NCI-H510A (cell line): ENCODE results near the gene PRKRA.
"Not testable (repeated sequence)": the region's sequence is repeated elsewhere in the genome, so short reads cannot be mapped to it uniquely, and the experiment has no call there.

Experiments used
- DNase-seq: peaks from one replicate; lab custom pipeline; 2025; lab: John Stamatoyannopoulos, UW

The PRKRA gene

DNA sequence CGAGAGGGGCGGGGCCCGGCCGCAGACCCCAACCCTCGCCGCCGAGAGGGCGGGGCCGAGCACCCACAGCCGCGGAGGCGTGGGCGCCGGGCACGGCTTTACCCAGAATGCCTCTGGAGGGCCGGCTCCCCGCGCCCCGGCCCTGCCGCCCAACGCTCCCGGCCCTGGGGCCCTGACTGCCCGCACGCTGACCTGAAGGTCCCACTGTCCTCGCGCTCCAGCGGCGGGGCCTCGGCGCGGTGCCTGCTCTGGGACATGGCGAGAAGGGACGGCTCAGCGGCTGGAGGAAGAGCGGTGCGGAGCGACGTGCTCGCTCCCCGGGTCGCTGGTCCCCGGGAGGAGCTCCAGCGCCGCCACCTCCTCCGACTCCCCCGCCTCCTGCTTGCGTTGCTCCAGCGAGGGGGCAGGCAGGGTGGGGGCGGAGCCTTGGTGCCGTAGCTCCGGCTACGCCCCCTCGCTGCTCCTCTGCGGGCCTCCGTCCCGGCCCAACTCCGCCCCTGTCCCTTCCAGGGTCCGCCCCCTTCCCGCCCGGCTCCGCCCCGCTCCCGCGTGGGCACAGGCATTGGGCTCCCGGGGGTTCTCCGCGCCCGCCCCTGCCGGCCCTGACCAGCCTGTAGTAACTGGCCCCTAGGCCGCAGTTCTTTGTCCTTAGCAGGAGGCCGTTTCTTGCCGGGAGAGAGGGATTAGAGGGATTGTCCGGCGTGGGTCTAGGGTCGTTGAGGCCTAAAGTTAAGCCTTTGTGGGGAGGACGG is at the start of gene PRKRA, which contains the start of gene PJVK:
TSS of gene PRKRA (minus strand) at position 402 of the 752 bp plus-strand sequence. CDS start at position 257, 145 bp downstream.
TSS of gene PJVK (plus strand) at position 605 of the 752 bp plus-strand sequence. CDS start 2,032 bp downstream, outside the sequence.
- peak; percentile 98 for DNase-seq

DNA sequence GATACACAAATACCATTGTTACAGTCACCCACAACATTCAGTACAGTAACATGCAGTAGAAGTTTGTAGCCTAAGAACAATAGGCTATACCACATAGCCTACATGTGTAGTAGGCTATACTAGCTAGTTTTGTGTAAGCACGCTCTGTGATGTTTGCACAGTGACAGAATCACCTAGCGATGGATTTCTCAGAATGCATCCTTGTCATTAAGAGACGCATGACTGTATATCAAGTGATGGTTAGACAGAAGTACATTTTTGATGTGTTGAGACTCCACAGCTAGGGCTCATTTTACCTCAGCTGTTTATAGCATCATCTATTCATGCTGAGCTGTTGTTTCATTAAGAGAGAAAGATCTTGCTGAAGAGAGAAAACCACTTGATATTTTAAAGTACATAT is 48.7 kb upstream of the PRKRA start:
- no peak for DNase-seq

DNA sequence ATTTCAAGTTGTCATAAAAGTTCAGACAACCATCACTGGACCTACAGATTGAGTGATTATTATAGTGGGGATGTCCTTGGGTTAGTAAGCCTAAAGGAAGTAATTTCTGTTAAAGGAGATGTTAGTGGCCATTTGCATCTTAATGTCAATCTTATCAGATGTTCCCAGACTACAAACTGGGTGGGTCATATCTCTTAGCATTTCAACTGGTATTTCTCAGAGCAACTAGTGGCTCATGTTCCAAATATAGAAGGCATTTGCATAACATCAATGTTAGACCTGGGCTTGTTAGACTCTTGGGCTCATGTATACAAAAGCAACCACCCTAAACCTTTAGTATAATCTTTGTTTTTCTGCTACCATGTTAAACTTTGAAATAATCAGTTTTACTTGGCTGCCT is 47.2 kb upstream of the PRKRA start:
- no peak for DNase-seq

DNA sequence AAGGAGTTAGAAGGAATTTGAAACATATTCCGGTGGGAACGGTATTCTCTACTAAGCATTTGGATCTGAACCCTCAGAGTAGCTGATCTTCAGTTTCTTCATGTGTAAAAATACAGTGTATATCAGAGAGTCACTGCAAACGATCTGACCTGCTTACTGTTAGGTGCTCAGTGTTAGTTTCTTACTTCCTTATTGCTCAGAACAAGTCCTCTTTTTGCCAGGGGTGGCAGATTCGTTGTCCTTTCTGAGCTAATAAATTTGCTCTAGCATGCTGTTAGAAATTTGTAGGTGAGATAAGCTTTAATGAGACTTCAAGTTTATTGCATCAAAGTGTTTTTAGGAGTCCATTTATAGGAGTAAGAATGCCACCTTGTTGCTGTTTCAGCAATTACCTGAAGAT is 45.1 kb upstream of the PRKRA start:
- DNase-seq, result no peak

DNA sequence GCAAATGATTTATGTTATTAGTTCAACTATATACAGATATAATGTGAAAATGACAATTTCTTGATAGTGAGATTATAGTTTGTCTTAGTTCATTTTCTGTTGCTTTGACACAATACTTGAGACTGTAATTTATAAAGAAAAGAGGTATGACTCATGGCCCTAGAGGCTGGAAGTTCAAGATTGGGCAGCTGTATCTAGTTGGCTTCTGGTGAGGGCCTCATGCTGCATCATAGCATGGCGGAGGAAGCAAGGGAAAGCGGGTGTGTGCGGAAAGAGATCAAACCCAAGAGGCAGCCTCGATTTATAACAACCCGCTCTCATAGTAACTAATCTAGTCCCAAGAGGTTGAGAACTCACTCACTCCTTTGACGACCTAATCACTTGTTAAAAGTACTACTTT is 40.6 kb upstream of the PRKRA start:
- DNase-seq, result no peak

DNA sequence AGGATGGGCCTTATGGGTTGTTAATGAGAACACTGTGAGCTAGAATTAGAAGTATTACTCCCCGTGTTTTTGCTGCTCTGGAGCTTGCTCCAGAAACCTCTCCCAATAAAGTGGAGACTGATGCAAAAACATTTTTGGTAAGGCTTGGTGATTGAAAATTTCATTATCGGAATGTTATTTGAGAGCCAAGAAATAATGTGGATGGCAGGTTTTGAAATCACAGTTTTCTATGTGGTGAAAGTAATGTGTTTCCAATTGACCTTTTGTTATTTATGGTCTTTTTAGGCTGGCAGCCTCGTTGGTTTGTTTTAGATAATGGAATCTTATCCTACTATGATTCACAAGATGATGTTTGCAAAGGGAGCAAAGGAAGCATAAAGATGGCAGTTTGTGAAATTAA is 34.4 kb upstream of the PRKRA start:
- no peak for DNase-seq

DNA sequence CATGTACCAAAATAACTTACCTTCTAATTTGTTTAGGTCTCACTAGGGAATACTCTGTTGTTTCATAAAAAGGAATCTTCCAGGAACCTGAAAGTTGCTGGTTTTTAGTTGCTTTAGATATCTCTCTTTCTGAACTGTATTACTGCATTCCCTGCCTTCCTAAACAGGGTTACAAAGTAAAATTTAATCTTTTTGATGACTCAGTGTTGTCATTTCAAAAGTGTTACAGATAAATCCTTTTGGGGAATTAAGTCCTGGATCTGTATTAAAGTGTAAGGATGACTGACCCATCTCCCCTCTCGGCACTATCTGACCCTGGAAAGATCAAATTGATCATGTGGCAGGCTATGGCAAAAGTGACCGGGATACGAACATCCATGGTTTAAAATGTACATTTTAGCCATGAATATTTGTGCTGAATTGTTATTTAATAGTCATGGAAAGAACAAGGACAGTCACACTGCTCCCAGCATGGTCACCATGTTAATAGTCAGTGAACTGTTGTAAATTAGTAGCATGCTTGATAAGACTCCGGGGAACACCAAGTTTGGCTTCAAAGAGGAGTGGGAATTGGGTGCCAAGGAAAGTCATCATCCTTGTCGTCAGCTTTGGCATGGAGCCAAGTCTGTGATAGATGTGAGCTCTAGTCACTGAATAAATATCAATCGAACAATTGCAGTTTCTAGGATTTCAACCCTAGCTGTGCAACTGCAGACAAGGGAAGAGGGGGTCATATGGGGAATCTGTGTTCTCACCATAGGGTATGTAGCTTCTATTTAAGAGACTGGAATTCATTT is 33.5 kb upstream of the PRKRA start:
- peak; percentile 86 for DNase-seq

DNA sequence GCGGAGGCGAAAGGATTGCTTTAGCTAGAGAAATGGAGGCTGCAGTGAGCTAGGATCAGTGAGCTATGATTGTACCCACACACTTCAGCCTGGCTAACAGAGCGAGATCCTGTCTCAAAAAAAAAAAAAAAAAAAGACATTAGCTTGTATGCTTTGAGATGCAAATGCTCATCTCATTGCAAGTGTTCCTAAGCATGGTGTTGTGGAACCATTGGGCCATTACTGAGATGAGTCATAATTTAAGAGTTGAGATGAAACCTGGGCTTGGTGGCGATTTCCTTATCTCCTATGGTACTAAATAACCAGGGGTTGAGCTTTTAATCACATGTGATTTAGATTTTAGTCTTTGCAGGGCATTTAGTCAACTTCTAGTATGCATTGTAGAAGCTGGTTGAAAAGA is 31.5 kb upstream of the PRKRA start:
- no peak for DNase-seq

DNA sequence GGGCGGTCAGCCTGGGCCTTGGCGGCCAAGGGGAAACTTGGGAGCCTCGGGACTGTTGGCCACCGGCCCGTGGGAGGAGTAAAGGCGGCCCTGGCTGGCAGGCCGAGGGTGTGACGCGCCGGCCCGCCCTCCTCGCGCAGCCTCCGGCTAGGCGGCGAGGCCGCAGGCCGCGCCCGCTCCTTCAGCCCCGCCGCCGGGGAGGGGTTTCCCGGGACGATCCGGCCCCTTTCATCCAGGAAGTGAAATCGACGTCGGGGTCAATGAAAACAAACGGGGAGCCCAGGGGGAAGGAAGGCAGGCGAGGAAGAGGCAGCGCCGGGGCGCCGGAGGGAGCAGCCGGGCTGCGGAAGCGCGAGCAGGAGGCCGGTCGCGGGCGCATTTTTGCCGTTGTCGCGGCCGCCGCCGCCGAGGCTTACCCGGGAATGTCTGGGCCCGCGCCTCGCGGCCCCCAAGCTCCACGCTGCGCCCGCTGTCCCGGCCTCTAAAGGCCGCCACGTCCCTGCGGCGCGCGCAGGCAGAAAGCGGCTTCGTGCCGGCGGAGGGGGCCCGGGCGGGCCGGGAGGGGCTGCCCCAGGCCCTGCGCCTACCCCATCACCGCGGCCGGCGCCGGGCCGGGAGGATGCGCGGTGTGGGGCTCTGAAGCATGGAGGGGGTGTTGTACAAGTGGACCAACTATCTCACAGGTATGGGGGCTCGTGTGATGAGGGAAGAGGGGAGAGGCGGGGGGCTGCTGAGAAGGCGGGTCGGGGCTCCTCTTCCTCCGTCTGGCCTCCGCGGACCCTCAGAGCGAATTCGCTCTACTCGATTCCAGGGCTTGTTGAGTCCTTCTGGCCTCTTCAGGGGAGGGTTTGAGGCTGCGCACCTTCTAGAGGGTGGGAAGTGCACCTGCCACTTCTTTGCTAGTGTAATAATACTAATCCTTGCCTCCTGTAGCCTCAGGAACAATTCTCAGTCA is 29.5 kb upstream of the PRKRA start, which contains the start of gene PLEKHA3:
TSS of gene PLEKHA3 (plus strand) at position 231 of the 955 bp plus-strand sequence. CDS start at position 644, 413 bp downstream.
- peak; percentile 99 for DNase-seq

DNA sequence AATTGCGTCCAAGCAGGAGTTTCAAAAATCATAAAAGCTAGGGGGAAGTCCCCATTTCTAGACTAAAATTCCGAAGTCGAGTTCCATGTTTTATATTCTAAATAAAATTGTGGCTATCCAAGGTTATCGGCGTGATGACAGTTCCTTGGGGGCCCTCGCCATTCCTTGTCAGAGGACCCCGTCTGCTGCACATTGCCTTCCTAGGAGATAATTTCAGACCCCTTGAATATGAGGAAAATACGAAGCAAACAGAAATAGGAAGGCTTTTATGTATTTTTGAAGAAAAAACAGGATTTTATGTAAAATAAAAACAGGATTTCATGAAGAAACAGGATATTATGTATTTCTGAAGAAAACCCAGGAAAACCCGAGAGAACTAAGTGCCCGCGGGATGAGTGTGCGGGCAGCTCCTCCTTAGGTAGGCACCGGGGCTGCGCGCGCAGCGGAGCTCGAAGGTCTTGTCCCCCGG is 28.8 kb upstream of the PRKRA start:
- no peak for DNase-seq

DNA sequence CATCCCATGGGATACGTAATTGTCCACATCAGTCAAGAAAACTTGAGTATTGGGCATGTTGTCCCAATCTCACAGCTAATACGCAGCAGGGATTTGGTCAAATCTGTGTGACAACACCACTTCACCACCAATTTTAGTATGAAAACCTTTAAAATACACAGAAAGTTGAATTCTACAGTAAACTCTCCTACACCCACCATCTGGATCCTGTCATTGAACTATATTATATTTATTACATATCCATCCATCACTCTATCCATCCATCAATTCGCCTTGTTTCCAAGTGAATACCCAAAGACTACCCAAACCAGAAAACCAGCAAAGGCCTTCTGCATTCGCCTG is 28.3 kb upstream of the PRKRA start:
- DNase-seq, result no peak

DNA sequence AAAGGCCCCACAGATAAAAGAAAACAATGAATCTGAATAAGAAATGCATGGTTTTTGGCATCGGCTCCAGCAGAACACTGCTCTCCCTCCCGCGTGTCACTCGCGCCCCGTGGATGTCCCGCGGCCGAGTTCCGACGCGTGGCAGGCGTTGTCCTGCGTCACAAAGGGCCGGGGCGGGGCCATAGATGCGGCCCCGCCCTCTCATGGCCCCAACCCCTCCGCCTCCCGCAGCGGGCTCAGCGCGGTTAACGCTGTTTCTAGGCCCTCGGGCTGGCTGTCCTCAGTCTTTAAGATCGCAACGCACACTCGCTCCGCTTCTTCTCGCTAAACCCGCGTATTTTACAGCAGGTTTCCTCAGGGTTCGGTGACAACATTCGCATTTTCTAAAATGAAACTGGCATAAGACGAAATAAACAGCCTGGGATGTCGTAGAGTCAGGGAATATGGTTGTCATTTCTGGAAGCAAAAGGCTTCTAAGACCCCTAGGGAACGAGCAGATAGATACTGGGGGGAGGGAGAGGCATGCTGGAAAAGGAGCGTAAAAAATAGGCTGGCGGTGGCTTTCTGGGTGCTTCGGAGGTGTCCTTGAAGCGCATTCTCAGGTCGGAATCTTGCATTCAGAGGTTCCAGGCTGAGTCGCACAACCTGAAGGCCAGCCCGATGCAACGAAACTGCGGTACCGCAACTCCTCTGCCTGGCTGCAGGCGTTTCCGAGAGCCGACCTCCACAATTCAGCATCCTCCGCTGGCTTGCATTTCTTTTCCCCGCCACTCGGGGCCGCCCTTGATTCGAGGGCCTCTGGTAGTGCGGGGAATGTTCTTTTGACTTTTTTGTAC is 27.7 kb upstream of the PRKRA start, which contains the start of gene FKBP7:
TSS of gene FKBP7 (minus strand) at position 162 of the 836 bp plus-strand sequence. CDS start at position 61, 101 bp downstream.
- DNase-seq, result peak; percentile 90

DNA sequence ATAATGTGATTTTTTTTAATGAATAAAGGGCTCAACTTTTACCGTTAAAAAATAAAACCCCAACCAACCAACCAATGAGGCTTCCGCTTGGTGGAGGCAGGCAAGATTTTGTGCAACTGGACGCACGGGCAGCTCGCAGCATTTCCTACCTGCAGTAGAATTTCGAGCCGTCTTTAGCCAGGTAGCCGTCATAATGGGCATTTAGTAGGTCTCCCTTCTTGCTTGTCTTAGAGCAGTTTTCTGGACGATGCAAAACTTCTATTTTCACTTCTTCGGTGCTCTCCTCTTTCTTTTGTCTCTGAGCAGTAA is 27.1 kb upstream of the PRKRA start:
- DNase-seq, result no peak

DNA sequence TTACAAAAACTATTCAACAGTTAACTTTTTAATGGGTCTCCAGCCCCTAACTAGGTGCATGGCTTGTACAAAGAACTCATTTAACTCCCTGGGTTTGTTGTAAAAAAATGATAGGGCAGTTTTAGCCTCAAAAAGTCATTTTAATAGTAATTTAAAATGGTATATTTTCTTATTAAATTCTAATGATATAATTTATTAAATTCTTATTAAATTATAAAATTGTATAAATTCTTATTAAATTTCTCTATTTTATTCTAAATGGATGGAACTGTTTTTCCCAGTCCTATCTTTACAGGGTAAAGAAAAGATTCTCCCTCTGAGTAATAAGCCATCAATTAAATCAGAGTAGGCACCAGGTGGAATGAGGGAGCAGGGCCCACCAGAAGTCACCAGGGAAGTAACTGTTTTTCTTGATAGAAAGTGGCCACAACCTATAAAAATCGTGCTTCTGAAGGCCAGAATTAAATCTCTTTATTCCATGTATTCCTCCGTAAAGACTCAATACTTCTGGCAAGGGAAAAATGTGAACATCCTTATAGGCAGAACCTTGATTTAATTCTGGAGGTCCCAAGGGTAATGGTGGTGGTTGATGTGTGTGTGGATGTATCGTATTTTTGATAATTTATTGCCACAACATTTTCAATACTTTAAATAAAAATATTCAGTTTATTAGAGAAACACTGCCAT is 26.6 kb upstream of the PRKRA start:
- DNase-seq, result no peak

DNA sequence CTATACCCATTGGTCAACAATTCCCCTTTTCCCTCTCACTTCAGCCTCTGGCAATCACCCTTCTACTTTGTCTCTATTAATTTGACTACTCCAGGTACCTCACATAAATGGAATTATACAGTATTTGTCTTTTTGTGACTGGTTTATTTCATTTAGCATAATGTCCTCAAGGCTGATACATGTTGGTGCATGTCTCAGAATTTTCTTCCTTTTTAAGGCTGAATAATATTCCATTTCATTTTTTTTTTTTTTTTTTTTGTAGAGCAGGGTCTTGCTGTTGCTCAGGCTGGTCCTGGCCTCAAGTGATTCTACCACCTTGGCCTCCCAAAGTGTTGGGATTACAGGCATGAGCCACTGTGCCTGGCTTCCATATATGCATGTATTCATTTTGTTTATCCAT is 25.5 kb upstream of the PRKRA start:
- no peak for DNase-seq

DNA sequence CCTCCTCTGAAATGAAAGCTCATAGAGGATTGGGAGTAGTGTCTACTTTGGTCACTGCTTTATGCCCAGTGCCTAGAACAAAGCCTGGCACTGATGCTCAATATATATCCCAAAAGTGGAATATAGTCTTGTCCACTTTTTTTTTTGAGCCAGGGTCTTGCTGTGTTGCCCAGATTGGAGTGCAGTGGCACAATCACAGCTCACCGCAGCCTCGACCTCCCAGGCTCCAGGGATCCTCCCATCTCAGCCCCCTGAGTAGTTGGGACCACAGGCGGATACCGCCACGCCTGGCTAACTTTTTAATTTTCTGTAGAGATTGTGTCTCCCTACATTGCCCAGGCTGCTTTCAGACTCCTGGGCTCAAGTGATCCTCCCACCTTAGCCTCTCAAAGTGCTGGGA is 23.6 kb upstream of the PRKRA start:
- no peak for DNase-seq

DNA sequence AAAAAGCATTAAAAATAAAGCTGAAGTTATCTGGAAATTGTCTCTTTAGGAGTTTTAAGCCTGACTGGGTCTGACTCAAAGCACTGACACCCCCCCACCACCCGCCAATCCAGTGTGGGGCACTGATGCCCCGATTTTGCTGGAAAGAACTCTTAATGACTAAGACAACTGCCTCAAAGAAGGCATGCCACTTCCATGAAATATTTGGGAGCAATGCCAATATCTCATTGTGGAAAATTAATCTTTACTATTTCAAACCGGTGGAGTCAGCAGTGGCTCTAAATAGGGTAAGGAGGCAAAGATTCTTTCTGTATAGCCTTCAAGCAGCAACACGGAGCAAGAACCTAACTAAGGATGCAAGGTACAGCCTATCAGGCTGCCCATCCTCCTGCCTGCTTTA is 23.0 kb upstream of the PRKRA start:
- DNase-seq, result no peak

DNA sequence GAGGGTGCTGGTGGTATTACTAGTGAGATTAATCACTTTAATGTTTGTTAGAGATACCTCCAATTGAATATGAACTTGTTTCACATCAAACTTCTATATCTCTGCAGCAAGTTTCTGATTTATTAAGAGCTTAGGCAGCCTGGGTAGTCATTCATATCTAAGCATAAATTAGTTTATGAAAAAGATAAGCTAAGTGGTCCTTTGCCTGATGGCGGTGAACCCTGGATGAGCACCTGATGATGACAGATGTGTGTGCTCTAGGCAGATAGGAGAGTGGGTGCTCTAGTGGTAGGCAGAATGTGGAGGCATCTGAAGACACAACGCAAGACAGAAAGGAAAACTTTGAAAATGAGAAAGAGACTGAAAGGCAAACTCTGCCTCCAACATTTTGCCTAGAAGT is 22.4 kb upstream of the PRKRA start:
- DNase-seq, result no peak

DNA sequence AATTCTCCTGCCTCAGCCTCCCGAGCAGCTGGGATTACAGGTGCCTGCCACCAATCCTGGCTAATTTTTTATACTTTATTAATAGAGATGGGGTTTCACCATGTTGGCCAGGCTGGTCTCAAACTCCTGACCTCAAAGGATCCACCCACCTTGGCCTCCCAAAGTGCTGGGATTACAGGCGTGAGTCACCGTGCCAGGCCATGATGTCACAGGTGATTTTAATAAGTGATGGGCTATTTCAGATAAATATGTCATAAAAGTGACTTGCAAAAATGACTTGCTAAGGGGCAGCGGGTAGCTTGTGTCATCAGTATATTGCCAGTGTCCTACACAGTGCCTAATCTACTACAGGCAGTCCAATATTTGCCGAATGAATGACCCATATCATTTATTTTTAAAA is 20.3 kb upstream of the PRKRA start:
- DNase-seq, result not testable (repeated sequence)

DNA sequence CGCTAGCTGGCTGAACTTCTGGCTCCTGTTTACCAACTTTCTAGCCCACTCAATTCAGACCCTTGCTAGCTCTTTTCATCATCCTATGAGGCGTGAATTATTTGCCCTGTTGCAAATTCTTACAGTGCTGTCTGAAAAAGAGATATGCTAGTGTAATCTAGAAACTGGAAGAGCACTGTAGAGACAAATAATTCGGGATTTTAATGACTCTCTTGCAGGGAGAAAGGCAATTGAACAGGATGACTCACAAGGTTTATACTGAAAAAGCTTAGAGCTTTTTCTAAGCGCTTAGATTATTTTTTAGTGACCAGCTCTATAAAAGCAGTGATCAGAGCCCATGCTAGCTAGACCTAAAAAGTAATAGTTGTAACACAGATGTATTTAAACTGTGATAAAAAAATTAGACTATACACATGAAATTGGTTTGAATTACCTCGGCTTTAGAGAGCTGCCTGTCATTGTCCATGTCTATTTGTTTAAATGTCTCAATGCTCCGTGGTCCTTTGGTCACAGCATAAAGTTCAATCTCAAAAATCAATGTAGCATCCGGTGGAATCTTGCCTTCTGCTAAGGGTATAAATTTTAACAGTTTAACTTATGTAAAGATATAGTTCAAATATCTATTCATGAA is 18.4 kb upstream of the PRKRA start:
- DNase-seq, result no peak
